Endothelial cell (in vitro differentiated cells): Measurements from ENCODE around the gene CAMK1D. TPM values are rescaled to one million over a fixed set of nuclear protein-coding genes. Genes with fewer than 3 reads are reported as not detected.
"Not testable (repeated sequence)": the region's sequence is repeated elsewhere in the genome, so short reads cannot be mapped to it uniquely, and the experiment has no call there.

Experiments used
- DNase-seq: peaks from one replicate; pipeline ENCODE4 v3.0.0; 2021; ENCODE audit warnings: low spot score
- H3K27ac Mint-ChIP-seq: one replicate; pipeline ENCODE4 v1.8.0; 2021; ENCODE audit warnings: mixed read lengths, inconsistent platforms; ENCODE audit not compliant: unreplicated experiment
- H3K27me3 Mint-ChIP-seq: one replicate; pipeline ENCODE4 v1.8.0; 2021; ENCODE audit warnings: mild to moderate bottlenecking, moderate library complexity, mixed read lengths, inconsistent platforms; ENCODE audit not compliant: unreplicated experiment
- H3K36me3 Mint-ChIP-seq: one replicate; pipeline ENCODE4 v1.8.0; 2021; ENCODE audit warnings: mild to moderate bottlenecking, low read depth, mixed read lengths, inconsistent platforms; ENCODE audit not compliant: unreplicated experiment
- H3K4me1 Mint-ChIP-seq: one replicate; pipeline ENCODE4 v1.8.0; 2021; ENCODE audit warnings: mild to moderate bottlenecking, mixed read lengths, inconsistent platforms; ENCODE audit not compliant: unreplicated experiment
- H3K4me3 Mint-ChIP-seq: one replicate; pipeline ENCODE4 v1.8.0; 2021; ENCODE audit warnings: mild to moderate bottlenecking, mixed read lengths, inconsistent platforms; ENCODE audit not compliant: unreplicated experiment
- H3K9me3 Mint-ChIP-seq: one replicate; pipeline ENCODE4 v1.8.0; 2021; ENCODE audit warnings: mixed read lengths, inconsistent platforms; ENCODE audit not compliant: unreplicated experiment
- CTCF ChIP-seq: fragments of 200-600 bp; sonication (generic); IDR thresholded peaks from one replicate; pipeline ENCODE4 v1.5.0; 2021; ENCODE audit warnings: antibody characterized with exemption; ENCODE audit not compliant: unreplicated experiment
- total RNA-seq: library from RNA; stranded (reverse); fragmentation: NEBNext Ultra II Directional; extraction: Animal tissue kit (Norgen Biotek cat#: 25700); gene quantifications from one replicate; pipeline ENCODE4 v1.2.1, GENCODE V29; 2021; ENCODE audit not compliant: unreplicated experiment

Gene CAMK1D
- total RNA-seq, 1 donor from 2014 or later = 4.1 TPM

GRCh38 chr10:12430406-12430982 lies 81.1 kb downstream of the CAMK1D start:
- Mint-ChIP-seq H3K36me3 (no peaks in the 10 kb centered on the region), H3K27me3 (peaks cover 8% of the 10 kb centered on the region), H3K9me3 (no peaks in the 10 kb centered on the region), H3K4me1 (no peaks in the 10 kb centered on the region), H3K4me3 (no peak overlapping the region), H3K27ac (no peak overlapping the region)
- TF ChIP-seq CTCF = no peak
- no peak for DNase-seq

GRCh38 chr10:12431151-12432101 lies 82.1 kb downstream of the CAMK1D start:
- H3K4me3 Mint-ChIP-seq = no peak overlapping the region
- no peak for TF ChIP-seq CTCF
- no peak overlapping the region for H3K27ac Mint-ChIP-seq
- no peaks in the 10 kb centered on the region for H3K36me3 Mint-ChIP-seq
- peaks cover 7% of the 10 kb centered on the region for H3K27me3 Mint-ChIP-seq
- peaks cover 2% of the 10 kb centered on the region for H3K9me3 Mint-ChIP-seq
- no peaks in the 10 kb centered on the region for H3K4me1 Mint-ChIP-seq
- no peak for DNase-seq

GRCh38 chr10:12432402-12433189 lies 83.2 kb downstream of the CAMK1D start:
- Mint-ChIP-seq H3K27me3 (peaks cover 7% of the 10 kb centered on the region), H3K36me3 (no peaks in the 10 kb centered on the region), H3K27ac (no peak overlapping the region), H3K4me1 (no peaks in the 10 kb centered on the region), H3K4me3 (no peak overlapping the region), H3K9me3 (peaks cover 4% of the 10 kb centered on the region)
- no peak for DNase-seq
- TF ChIP-seq CTCF = no peak

- no peak overlapping the region for H3K4me3 Mint-ChIP-seq
- no peak overlapping the region for H3K27ac Mint-ChIP-seq
- no peak for TF ChIP-seq CTCF
- DNase-seq = no peak
- peaks cover 4% of the 10 kb centered on the region for H3K9me3 Mint-ChIP-seq
- no peaks in the 10 kb centered on the region for H3K36me3 Mint-ChIP-seq
- H3K27me3 Mint-ChIP-seq = peaks cover 4% of the 10 kb centered on the region
- H3K4me1 Mint-ChIP-seq = no peaks in the 10 kb centered on the region
These were observed 84.9 kb downstream of the CAMK1D start for GRCh38 chr10:12434277-12434676.

GRCh38 chr10:12434677-12435076 lies 85.3 kb downstream of the CAMK1D start:
- H3K9me3 Mint-ChIP-seq, H3K36me3 Mint-ChIP-seq, H3K4me1 Mint-ChIP-seq, H3K4me3 Mint-ChIP-seq, DNase-seq, H3K27me3 Mint-ChIP-seq, H3K27ac Mint-ChIP-seq: not testable (repeated sequence)
